Peyer's patch (tissue), 4 donors: ENCODE measurements around the gene CBLB.

ENCODE experiments used
- CTCF ChIP-seq, 6 experiments: fragments of 450-650 bp in 4 of 6; fragments of 200-600 bp in 2 of 6; sonication (generic) in 1 of 6; IDR thresholded peaks; one replicate each; pipeline ENCODE4 v1.5.1; 2017 to 2019; ENCODE audit warnings: antibody characterized with exemption in 6 of 6, mild to moderate bottlenecking in 3 of 6, moderate library complexity in 1 of 6
- POLR2A ChIP-seq, 2 donors: fragments of 450-650 bp; IDR thresholded peaks; one replicate each; pipeline ENCODE4 v1.5.1; 2017; ENCODE audit warnings: antibody characterized with exemption in 2 of 2, mild to moderate bottlenecking in 2 of 2, moderate library complexity in 2 of 2

DNA sequence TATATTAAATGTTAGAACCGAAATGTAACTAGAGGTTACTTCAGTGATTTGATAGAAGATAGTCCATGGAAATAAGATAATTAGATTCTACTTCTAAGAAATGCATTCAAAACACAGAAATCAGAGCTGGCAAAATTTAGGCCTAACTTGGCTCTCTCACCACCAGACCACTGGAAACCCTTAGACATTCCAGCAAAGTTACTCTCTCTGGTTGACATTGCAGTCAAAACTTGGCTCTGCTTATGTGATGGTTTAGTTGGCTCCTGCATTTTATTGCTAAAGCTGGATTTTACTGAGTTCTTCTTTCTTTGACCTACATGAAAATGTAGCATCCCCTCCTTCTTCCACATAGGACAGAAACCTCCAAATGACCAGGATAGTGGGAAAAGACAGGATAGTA is 35.4 kb upstream of the CBLB start:
- TF ChIP-seq POLR2A (IDR thresholded peaks at IDR 0.05) = no peak
- TF ChIP-seq CTCF (IDR thresholded peaks at IDR 0.05) = no peak
